HepG2 (cell line): Measurements from ENCODE around the gene NEK5. TPM values are rescaled to one million over a fixed set of nuclear protein-coding genes. Genes with fewer than 3 reads are reported as not detected.
A peak's percentile ranks its signal among the peaks of the same experiment; 100 is the strongest.

Experiments
- CEBPG ChIP-seq: IDR thresholded peaks from 2 replicates; pipeline ENCODE4 v1.6.1; 2016
- CSRNP1 ChIP-seq: sonication (generic); formaldehyde crosslinking; IDR thresholded peaks from 2 replicates; pipeline ENCODE4 v1.8.1; 2023; ENCODE audit warnings: mild to moderate bottlenecking, missing genetic modification reagents
- DMTF1 ChIP-seq: sonication (generic); formaldehyde crosslinking; IDR thresholded peaks from 2 replicates; pipeline ENCODE4 v1.4.0; 2020; ENCODE audit warnings: mild to moderate bottlenecking, missing genetic modification reagents
- DR1 ChIP-seq: sonication (generic); formaldehyde crosslinking; IDR thresholded peaks from 2 replicates; pipeline ENCODE4 v1.8.0; 2021; ENCODE audit warnings: mild to moderate bottlenecking, missing genetic modification reagents, inconsistent platforms
- GATA4 ChIP-seq: sonication (generic); IDR thresholded peaks from 2 replicates; pipeline ENCODE4 v1.6.1; 2016; ENCODE audit warnings: antibody characterized with exemption, low read depth, borderline replicate concordance
- HOXA5 ChIP-seq: sonication (generic); formaldehyde crosslinking; IDR thresholded peaks from 2 replicates; pipeline ENCODE4 v1.4.0; 2020; ENCODE audit warnings: missing genetic modification reagents
- IRX3 ChIP-seq: sonication (generic); formaldehyde crosslinking; IDR thresholded peaks from 2 replicates; pipeline ENCODE4 v1.8.1; 2023; ENCODE audit warnings: mild to moderate bottlenecking, low read depth, missing genetic modification reagents, borderline replicate concordance
- KDM5B ChIP-seq: sonication (generic); formaldehyde crosslinking; IDR thresholded peaks from 2 replicates; pipeline ENCODE4 v1.4.0; 2020; ENCODE audit warnings: missing genetic modification reagents, mild to moderate bottlenecking, borderline replicate concordance
- KMT2B ChIP-seq: IDR thresholded peaks from 2 replicates; pipeline ENCODE4 v1.6.1; 2016; ENCODE audit warnings: missing genetic modification reagents, missing compliant biosample characterization
- MEIS2 ChIP-seq: sonication (generic); formaldehyde crosslinking; IDR thresholded peaks from 2 replicates; pipeline ENCODE4 v1.9.0; 2021; ENCODE audit warnings: mild to moderate bottlenecking, missing genetic modification reagents
- NFE2 ChIP-seq: sonication (generic); formaldehyde crosslinking; IDR thresholded peaks from 2 replicates; pipeline ENCODE4 v1.4.0; 2020; ENCODE audit warnings: missing genetic modification reagents
- TBX3 ChIP-seq: fragments of 450-650 bp; IDR thresholded peaks from 2 replicates; pipeline ENCODE4 v1.6.1; 2017; ENCODE audit warnings: antibody characterized with exemption, mild to moderate bottlenecking, inconsistent platforms, borderline replicate concordance
- THYN1 ChIP-seq: sonication (generic); formaldehyde crosslinking; IDR thresholded peaks from 2 replicates; pipeline ENCODE4 v1.8.1; 2023; ENCODE audit warnings: low read depth, mild to moderate bottlenecking, moderate library complexity, missing genetic modification reagents, borderline replicate concordance
- ZNF160 ChIP-seq: sonication (generic); formaldehyde crosslinking; IDR thresholded peaks from 2 replicates; pipeline ENCODE4 v1.8.0; 2022; ENCODE audit warnings: mild to moderate bottlenecking, inconsistent platforms, missing genetic modification reagents
- ZNF350 ChIP-seq: sonication (generic); formaldehyde crosslinking; IDR thresholded peaks from 2 replicates; pipeline ENCODE4 v1.4.0; 2020; ENCODE audit warnings: mild to moderate bottlenecking, low read depth, missing genetic modification reagents, borderline replicate concordance
- ZNF768 ChIP-seq: sonication (generic); formaldehyde crosslinking; IDR thresholded peaks from 2 replicates; pipeline ENCODE4 v1.4.0; 2020; ENCODE audit warnings: missing genetic modification reagents
- ZNF784 ChIP-seq: sonication (generic); formaldehyde crosslinking; IDR thresholded peaks from 2 replicates; pipeline ENCODE4 v1.5.1; 2020; ENCODE audit warnings: missing genetic modification reagents, mild to moderate bottlenecking, borderline replicate concordance
- polyA plus RNA-seq, 8 experiments: library from polyadenylated mRNA; depleted of rRNA in 3 of 8; stranded (reverse) in 7 of 8; unstranded in 1 of 8; fragments of >200 nt; fragmentation: Illumina TruSeq in 4 of 8; extraction: Trizol in 4 of 8; gene quantifications; 2 replicates each; pipeline versions ENCODE4 v1.2.1 to v1.2.3, GENCODE V29; 2011 to 2016; ENCODE audit warnings: low read depth in 4 of 8, missing spikeins in 1 of 8, mixed read lengths in 1 of 8; ENCODE audit not compliant: insufficient read depth in 1 of 8
- total RNA-seq, 5 experiments: library from RNA; depleted of rRNA; stranded (reverse); fragments of >200 nt; fragmentation: Illumina TruSeq; extraction: Trizol; gene quantifications; 2 replicates each; pipeline ENCODE4 v1.2.3, GENCODE V29; 2016; ENCODE audit warnings: low read depth in 1 of 5

Gene NEK5
- total and polyA plus RNA-seq, 2 of the 13 experiments (the other 11 are each of a cell fraction or from before 2014, with no cell fraction given) = 0.12 to 0.22 TPM

GRCh38 chr13:52025475-52026245 is 103.2 kb downstream of the NEK5 start (continued):
- TF ChIP-seq THYN1 (CRISPR knock-in tag) (no peak), HOXA5 (CRISPR knock-in tag) (no peak), ZNF160 (CRISPR knock-in tag) (no peak), MEIS2 (no peak), ZNF784 (no peak), IRX3 (CRISPR knock-in tag) (no peak), GATA4 (peak; percentile 79; the same call in 1 of the 2 replicates), ZNF768 (peak; percentile 37; the same call in 1 of the 2 replicates), DMTF1 (CRISPR knock-in tag) (no peak), KDM5B (no peak; the same call in 1 of the 2 replicates), CSRNP1 (no peak), DR1 (CRISPR knock-in tag) (no peak), CEBPG (CRISPR knock-in tag) (peak; percentile 97), KMT2B (CRISPR knock-in tag) (peak; percentile 57; the same call in 1 of the 2 replicates), TBX3 (peak; percentile 80; the same call in 1 of the 2 replicates), ZNF350 (CRISPR knock-in tag) (0 out of 2 replicates have a peak, but pooled peaks have one; percentile 9), NFE2 (CRISPR knock-in tag) (no peak)
